Measurements from ENCODE around the gene TSPEAR. TPM values are rescaled to one million over a fixed set of nuclear protein-coding genes. Genes with fewer than 3 reads are reported as not detected.

Gene TSPEAR
- polyA plus RNA-seq, 1 of the 3 experiments (the other 2 are of a cell fraction): 0.08 TPM

- Histone ChIP-seq H3K4me2 (no peak overlapping the region), H2AFZ (ENCODE audit: low read depth) (no peak overlapping the region), H3K4me1 (ENCODE audit: control insufficient read depth in 1 of 2, insufficient read depth in 2 of 2, low read depth in 1 of 2, low read length in 1 of 2) (no peaks in the 10 kb centered on the region; a peak in 1 of 4 replicates), H3K9me2 (no peaks in the 10 kb centered on the region), H3K4me3 (ENCODE audit: low read depth in 2 of 2, low read length in 1 of 2) (no peak overlapping the region), H3K27ac (ENCODE audit: low read depth in 2 of 2, low read length in 1 of 2) (no peak overlapping the region), H3K79me2 (ENCODE audit: insufficient read depth) (no peaks in the 10 kb centered on the region), H3K27me3 (ENCODE audit: insufficient read depth) (peaks cover 38% of the 10 kb centered on the region), H3K36me3 (replicated peaks in 1 of 2; ENCODE audit: control insufficient read depth in 1 of 2, insufficient read depth in 2 of 2, low read length in 1 of 2) (no peaks in the 10 kb centered on the region), H4K20me1 (ENCODE audit: insufficient read depth) (no peaks in the 10 kb centered on the region), H3F3A (replicated peaks; ENCODE audit: insufficient read depth) (no peaks in the 10 kb centered on the region), H3K9ac (no peak overlapping the region), H3K9me3 (0 out of 2 replicates have a peak, but pooled peaks cover 18% of the 10 kb centered on the region)
- TF ChIP-seq NFIC (IDR thresholded peaks at IDR 0.05; ENCODE audit: borderline replicate concordance): no peak
- no peak for TF ChIP-seq USF1 (IDR thresholded peaks at IDR 0.05; ENCODE audit: borderline replicate concordance, low read depth)
- TF ChIP-seq JUND (IDR thresholded peaks at IDR 0.05): no peak
- TF ChIP-seq MEF2A (IDR thresholded peaks at IDR 0.05; ENCODE audit: borderline replicate concordance, low read depth): no peak
- no peak for TF ChIP-seq RAD21 (IDR thresholded peaks at IDR 0.05; ENCODE audit: low read length)
- TF ChIP-seq RFX5 (IDR thresholded peaks at IDR 0.05; ENCODE audit: low read length): no peak
- TF ChIP-seq SIN3A (IDR thresholded peaks at IDR 0.05; ENCODE audit: borderline replicate concordance, low read depth, low read length): no peak
- TF ChIP-seq FOXM1 (IDR thresholded peaks at IDR 0.05; ENCODE audit: low read depth): no peak
- no peak for TF ChIP-seq RCOR1 (IDR thresholded peaks at IDR 0.05; ENCODE audit: low read length)
- no peak for TF ChIP-seq FOSL2 (IDR thresholded peaks at IDR 0.05; ENCODE audit: borderline replicate concordance, low read depth)
- TF ChIP-seq CTCF (IDR thresholded peaks at IDR 0.05): no peak
- no peak for TF ChIP-seq POLR2AphosphoS5 (IDR thresholded peaks at IDR 0.05; ENCODE audit: low read depth, low read length)
- no peak for TF ChIP-seq RXRA (IDR thresholded peaks at IDR 0.05; ENCODE audit: borderline replicate concordance, low read depth)
- TF ChIP-seq SMC3 (IDR thresholded peaks at IDR 0.05; ENCODE audit: low read depth, low read length): no peak
- no peak for TF ChIP-seq ZBTB33 (IDR thresholded peaks at IDR 0.05; ENCODE audit: borderline replicate concordance, low read depth)
- CTCF ChIA-PET: interaction anchor here (1.5 kb wide), 1 partner anchor 99 kb away, joined by 4 read pairs; no protein-coding TSS in a partner anchor
- WGBS (ENCODE audit: low lambda C conversion rate): 14% methylated on average over 9 of the region's 11 CpGs
- POLR2A ChIA-PET: no interaction called here
- no peak for DNase-seq
Measured at GRCh38 chr21:44694776-44695175, 16.6 kb downstream of the TSPEAR start.

All from SK-N-SH (cell line).